ENCODE measurements around the gene GAD1. TPM values are rescaled to one million over a fixed set of nuclear protein-coding genes. Genes with fewer than 3 reads are reported as not detected.
A peak's percentile ranks its signal among the peaks of the same experiment; 100 is the strongest.

The GAD1 gene
- total RNA-seq, 1 donor from 2014 or later = 0.36 TPM

DNA sequence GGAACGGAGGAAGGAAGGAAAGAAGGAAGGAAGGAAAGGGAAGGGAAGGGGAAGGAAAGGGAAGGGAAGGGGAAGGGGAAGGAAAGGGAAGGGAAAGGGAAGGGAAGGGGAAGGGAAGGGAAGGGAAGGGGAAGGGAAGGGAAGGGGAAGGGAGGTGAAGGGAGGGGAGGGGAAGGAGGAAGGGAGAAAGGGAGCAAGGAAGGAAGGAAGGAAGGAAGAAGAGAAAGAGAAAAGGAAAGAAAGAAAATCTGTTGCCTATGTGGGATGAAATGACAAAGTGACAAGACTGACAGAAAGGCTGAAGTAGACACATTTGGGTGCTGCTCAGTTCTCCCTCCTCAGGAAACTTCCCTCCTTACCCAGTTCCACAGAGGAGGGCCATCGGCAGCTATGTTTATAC is 66.1 kb downstream of the GAD1 start:
- no peak for DNase-seq (ENCODE audit: low spot score)
- intact Hi-C loops (cut with DNase I) = no loop called here
- ATAC-seq = no peak

DNA sequence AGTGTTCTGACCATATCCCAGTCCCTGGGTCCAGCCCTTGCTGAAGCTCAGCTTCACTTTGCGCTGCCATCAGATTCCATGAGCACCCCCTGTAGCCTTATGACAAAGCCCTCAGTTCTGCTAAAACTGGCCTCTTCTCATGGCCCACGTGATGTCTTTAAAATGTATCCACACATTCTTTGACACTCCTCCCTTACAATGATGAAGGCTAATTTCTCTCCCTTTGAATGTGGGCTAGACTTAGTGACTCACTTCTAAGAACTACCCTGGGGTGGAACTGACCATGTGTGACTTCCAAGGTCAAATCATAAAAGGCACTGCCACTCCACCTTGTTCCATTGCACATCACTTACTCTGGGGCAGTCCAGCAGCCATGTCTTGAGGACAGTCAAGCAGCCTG is 67.0 kb downstream of the GAD1 start:
- intact Hi-C loops (cut with DNase I) = no loop called here
- DNase-seq (ENCODE audit: low spot score) (no peak), ATAC-seq (no peak)

DNA sequence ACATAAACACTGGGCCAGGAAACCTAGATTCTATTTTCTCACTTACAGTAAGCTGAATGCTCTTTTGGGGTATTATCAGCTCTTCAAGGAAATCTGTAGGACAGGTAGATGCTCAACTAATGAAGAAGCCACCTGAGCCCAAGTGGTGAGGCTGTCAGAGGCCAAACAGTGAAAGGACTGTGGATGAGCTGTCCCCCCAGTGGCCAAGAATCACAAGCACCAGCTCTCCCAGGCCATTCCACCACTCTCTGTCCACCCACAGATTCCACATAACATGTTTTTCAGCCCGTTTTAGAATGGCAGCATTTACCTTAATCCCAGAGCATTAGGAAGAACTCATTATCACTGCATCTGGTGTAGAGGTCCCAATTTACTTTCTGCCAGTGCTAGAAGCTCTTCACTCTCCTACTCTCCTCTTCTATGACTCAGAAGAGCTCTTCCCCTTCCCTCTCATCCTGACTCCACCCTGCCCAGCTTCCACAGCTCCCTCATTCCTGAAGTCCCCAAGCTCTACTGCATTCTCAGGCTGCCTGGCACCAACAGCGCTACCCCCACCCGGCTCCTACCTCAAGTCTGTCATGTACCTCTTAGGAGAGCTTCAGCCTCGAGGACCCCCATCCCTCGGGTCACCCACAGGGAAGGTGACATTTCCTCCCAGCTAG is 68.6 kb downstream of the GAD1 start:
- no peak for ATAC-seq
- DNase-seq (ENCODE audit: low spot score) = no peak
- intact Hi-C loops (cut with DNase I) = no loop called here

DNA sequence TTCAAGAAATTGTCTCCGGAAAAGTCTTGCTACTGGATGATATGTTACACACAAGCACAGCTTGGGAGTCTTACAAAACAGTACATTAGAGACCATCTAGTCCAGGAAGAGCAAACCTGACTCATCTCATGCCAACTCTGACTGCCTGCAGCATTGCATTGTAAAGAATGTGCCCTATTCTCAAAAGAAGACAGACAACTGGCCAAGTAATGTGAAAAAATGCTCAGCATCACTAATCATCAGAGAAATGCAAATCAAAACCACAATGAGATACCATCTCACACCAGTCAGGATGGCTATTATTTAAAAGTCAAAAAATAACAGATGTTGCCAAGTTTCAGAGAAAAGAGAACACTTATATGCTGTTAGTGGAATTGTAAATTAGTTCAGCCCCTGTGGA is 69.7 kb downstream of the GAD1 start:
- intact Hi-C loops (cut with DNase I) = no loop called here
- DNase-seq (ENCODE audit: low spot score) = no peak
- no peak for ATAC-seq

DNA sequence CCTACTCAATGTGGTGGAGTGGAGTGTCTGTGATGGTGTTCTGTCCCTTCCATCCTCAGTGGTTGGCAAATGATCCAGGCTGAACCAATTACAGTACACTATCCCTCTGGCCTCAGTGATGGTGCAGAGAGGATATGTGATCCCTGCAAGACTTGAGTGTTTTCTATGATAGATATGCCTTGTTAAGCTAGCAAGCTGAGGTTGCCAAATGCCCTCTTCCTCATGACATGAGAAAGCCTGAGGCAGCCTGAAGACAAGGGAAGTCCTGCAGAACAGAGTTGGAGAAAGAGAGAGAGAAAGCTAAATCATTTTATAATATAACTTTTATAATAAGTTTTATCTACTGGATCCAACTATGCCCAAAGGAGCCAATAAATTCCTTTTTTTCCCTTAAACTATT is 70.8 kb downstream of the GAD1 start:
- intact Hi-C loops (cut with DNase I) = no loop called here
- DNase-seq (ENCODE audit: low spot score) (no peak), ATAC-seq (no peak)

DNA sequence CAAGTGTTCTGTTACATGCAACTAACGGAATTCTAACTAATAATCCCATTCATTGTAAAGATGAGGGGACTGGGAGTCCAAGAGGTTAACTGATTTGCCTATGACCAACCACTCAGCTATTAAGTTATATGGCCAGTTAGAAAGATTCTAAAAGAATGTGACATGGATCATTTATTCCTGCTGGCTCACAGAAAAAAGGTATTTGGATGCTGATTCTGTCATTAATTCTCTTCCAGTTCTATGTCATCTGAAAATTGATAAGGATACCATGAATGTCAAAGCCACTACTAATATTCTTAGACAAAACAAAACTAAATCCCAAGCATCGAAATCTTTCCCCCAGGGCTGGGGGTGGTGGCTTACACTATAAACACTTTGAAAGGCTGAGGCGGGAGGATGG is 71.2 kb downstream of the GAD1 start:
- intact Hi-C loops (cut with DNase I) = no loop called here
- no peak for DNase-seq (ENCODE audit: low spot score)
- ATAC-seq = no peak

DNA sequence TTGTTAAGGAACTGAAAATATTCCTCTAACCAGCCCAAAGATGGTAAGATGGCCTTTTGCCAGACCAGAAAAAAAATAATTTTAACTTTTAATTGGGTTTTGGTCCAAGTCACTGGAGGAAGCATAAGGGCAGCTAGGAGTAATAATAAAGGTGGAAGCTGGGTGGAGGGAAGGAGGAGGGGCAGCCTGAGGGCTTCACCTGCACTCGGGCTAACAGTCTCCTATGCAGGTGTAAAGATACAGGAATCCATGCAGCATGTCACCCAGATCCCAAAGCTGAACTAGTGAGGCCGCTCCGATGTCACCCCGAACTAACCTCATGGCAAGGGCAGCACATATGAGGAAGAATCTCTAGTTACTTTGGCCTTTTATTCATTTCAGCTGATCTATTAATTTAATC is 75.2 kb downstream of the GAD1 start:
- ATAC-seq (no peak), DNase-seq (ENCODE audit: low spot score) (no peak)
- intact Hi-C loops (cut with DNase I) = no loop called here

DNA sequence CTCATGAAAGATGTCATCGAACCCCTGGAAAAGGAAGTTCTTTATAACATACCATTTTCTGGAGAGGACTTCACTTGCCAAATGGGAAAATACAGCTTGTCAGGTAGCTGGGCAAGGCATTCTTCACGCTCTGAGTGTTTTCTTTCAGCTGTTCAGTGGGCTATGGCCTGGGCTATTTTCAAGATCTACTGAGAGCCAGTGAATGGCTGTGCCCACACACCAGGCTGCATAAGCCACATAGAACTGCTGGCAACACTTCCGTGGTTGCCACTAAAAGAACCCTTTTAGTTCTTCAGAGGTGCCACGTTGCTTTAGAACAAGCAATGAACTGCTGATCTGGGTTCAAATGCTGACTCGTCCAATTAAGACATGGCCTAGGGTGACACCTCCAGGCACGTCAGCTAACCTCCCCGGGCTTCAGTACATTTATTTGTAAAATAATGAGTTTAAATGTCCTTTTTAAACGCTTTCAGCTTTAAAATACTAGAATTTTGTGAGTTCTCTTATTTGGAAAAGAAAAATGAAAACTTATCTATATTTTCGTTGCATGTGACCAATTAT is 75.8 kb downstream of the GAD1 start:
- intact Hi-C loops (cut with DNase I) = no loop called here
- ATAC-seq (no peak), DNase-seq (ENCODE audit: low spot score) (no peak)

DNA sequence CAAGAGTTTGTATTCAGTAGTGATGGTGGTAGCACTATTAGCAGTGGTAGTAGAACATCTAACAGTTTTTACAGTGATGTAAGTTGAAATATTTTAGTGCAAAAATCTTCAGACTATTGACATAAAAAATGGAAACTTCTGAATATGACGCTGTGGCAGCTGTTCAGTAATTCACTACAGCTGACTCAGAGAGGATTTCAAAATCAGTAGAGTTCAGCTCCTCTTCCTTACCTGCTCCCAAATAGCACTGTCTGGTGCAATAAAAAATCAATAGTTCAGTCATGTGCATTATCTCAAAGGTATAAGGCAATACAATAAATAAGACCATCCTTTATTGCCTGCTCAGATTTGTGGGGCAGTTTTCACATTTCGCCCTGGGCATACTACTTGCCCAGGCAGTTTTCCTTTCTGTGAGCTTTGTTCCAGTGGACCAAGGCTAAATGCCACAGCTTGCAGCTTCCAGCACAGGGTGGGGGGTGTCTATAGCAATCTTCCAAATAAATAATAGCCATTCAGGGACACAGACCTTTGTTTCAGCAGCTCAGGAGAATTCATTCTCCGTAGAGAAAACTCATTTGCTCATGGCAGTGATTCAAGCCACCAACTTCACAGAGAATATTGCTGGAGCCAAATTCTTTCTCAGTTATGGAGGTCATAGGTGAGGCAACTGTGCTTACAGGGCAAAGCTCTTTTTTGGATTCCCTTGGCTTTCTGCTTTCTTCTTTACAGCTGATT is 78.5 kb downstream of the GAD1 start:
- no peak for DNase-seq (ENCODE audit: low spot score)
- intact Hi-C loops (cut with DNase I) = no loop called here
- peak; percentile 64 for ATAC-seq

DNA sequence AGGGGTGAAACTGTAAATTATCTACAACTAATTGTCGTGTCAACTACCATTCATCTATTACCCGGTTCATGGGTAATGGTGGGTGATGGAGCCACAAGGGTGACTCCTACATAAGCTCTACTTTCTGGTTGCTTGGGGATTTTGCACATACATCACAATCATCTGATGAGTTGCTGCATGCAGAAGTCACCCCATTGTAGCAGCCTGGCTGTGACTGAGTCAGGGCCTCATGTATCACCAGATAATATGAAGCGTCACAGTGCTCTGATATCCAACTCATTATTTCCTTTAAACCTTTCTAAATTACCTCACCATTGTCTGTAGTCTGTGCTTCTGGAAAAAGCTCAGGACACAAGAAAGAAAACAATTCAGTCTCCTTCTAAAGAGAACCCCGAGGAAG is 79.9 kb downstream of the GAD1 start:
- ATAC-seq (no peak), DNase-seq (ENCODE audit: low spot score) (no peak)
- intact Hi-C loops (cut with DNase I) = no loop called here

DNA sequence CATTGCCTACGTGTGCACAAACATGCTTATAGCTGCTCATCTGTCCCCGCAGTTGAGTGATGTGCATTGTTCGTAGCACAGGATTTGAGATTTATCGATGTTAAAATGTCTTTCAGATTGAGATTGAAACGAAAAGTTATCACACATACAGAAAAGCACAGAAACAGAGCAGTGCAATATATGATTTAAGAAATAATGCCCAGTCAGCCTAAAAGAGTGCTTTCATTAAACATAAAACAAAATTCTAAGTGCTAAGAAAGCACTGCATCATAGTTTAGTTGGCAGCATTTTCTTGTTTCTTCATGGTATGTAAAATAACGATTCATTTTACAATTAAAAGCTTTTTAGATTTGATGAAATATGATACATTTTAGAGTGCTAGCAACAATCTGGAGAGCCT is 80.4 kb downstream of the GAD1 start:
- ATAC-seq = no peak
- no peak for DNase-seq (ENCODE audit: low spot score)
- intact Hi-C loops (cut with DNase I) = no loop called here

DNA sequence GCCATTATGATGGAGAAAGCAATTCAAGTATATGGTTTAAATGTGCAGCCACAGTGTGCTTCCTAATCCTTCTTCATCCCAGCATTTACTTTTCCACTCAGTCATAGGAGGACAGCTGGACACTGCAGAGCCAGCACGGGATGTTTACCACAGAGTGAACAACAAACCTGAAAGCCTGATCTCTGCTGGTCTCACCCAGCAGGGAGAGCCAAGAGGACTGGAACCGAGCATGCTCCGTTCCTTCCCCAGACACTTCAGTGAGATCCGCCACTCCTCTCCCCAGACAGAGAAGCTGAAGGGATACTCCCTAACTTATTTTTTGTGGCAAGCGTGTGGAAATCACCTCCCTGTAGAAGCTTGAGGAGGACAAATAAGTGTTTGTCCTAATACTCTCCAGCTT is 89.2 kb downstream of the GAD1 start:
- DNase-seq (ENCODE audit: low spot score) = no peak
- intact Hi-C loops (cut with DNase I) = no loop called here
- no peak for ATAC-seq

Other genes starting within 250 kb of the GAD1 start
- 2.4 TPM for gene SP5, start 101.5 kb upstream of the GAD1 start, total RNA-seq
- 0.85 TPM for gene ERICH2, start 46.5 kb upstream of the GAD1 start, total RNA-seq
- 63.1 TPM for gene GORASP2, start 112.4 kb downstream of the GAD1 start, total RNA-seq